K562 (cell line): ENCODE data around the gene VILL. TPM values are rescaled to one million over a fixed set of nuclear protein-coding genes. Genes with fewer than 3 reads are reported as not detected.

Experiments
- ATAC-seq: fragments of 200-7000 bp; cut with Tn5 transposase; 3 replicates; pipeline ENCODE4 v1.9.1; 2020; ENCODE audit warnings: moderate library complexity
- BruUV-seq: library from RNA; stranded (reverse); fragments of 400-500 nt; replicated peaks from 2 replicates; lab custom pipeline; 2021; lab: Mats Ljungman, UMichigan
- CTCF ChIA-PET: fragments of 300-600 bp; formaldehyde crosslinking; extraction: SDS; loops from one replicate; lab custom pipeline; 2021; ENCODE audit warnings: low intra/inter-chr PET ratio; lab: Yijun Ruan, JAX
- POLR2A ChIA-PET: fragments of 300-600, 350-650 bp; sonication (Branson Sonifier 250); formaldehyde crosslinking; extraction: SDS; loops from one replicate; lab custom pipeline; 2021; ENCODE audit warnings: antibody characterized with exemption, inconsistent platforms; lab: Yijun Ruan, JAX
- DNase-seq, 4 experiments: peaks; one replicate each; pipeline versions ENCODE4 v3.0.0 to v3.0.0-alpha.2; 2011 to 2018; ENCODE audit warnings: low spot score in 3 of 4, mixed read lengths in 3 of 4; ENCODE audit errors: extremely low read depth in 1 of 4
- FAIRE-seq: peaks from 2 replicates; lab custom pipeline; 2011; peaks lifted over from hg19 to GRCh38; lab: Jason Lieb, UNC
- H2AFZ ChIP-seq: 2 replicates; pipeline ENCODE4 v1.6.0; 2011; ENCODE audit warnings: low read depth, low read length, control low read depth, inconsistent platforms
- H3K27ac ChIP-seq: fragments of 200-600 bp; 3 replicates; pipeline ENCODE4 v1.8.0; 2011; ENCODE audit warnings: low read depth, mild to moderate bottlenecking, control low read depth, inconsistent platforms, low read length, moderate library complexity, mixed read lengths; ENCODE audit errors: extremely low read depth
- H3K27me3 ChIP-seq, 2 experiments: fragments of 300-600 bp in 1 of 2; 2 replicates in 1 of 2; 3 replicates in 1 of 2; pipeline versions ENCODE4 v1.6.0 to v1.8.0; 2011; ENCODE audit warnings: inconsistent platforms in 2 of 2, low read length in 2 of 2, mild to moderate bottlenecking in 1 of 2, mixed read lengths in 1 of 2, moderate library complexity in 1 of 2; ENCODE audit not compliant: control insufficient read depth in 2 of 2, insufficient read depth in 2 of 2
- H3K36me3 ChIP-seq: fragments of 300-600 bp; 3 replicates; pipeline ENCODE4 v1.8.0; 2011; ENCODE audit warnings: mild to moderate bottlenecking, low read length, inconsistent platforms; ENCODE audit not compliant: control insufficient read depth, insufficient read depth
- H3K4me1 ChIP-seq, 2 experiments: fragments of 200-600 bp in 1 of 2; replicated peaks in 1 of 2; 2 replicates in 1 of 2; 3 replicates in 1 of 2; pipeline versions ENCODE4 v1.5.1 to v1.8.0; 2011; ENCODE audit warnings: inconsistent platforms in 2 of 2, low read length in 2 of 2, mild to moderate bottlenecking in 1 of 2, mixed read lengths in 1 of 2, moderate library complexity in 1 of 2; ENCODE audit not compliant: control insufficient read depth in 2 of 2, insufficient read depth in 2 of 2
- H3K4me2 ChIP-seq: 2 replicates; pipeline ENCODE4 v1.6.1; 2011; ENCODE audit warnings: low read length, control low read depth, inconsistent platforms, mixed read lengths; ENCODE audit not compliant: insufficient read depth
- H3K4me3 ChIP-seq: fragments of 200-600 bp; sonication (generic), shearing (Covaris generic); 2 replicates; pipeline ENCODE4 v1.5.1; 2016; ENCODE audit warnings: control low read depth, inconsistent platforms
- H3K79me2 ChIP-seq: fragments of 200-600 bp; 3 replicates; pipeline ENCODE4 v1.8.0; 2011; ENCODE audit warnings: low read length, inconsistent platforms; ENCODE audit not compliant: control insufficient read depth, insufficient read depth
- H3K9ac ChIP-seq, 2 experiments: 2 replicates each; pipeline versions ENCODE4 v1.6.0 to v1.6.1; 2011; ENCODE audit warnings: low read depth in 2 of 2, low read length in 2 of 2, control low read depth in 1 of 2, inconsistent platforms in 1 of 2, mild to moderate bottlenecking in 1 of 2, mixed read lengths in 1 of 2; ENCODE audit not compliant: insufficient read depth in 1 of 2
- H3K9me1 ChIP-seq: one replicate; pipeline ENCODE4 v1.6.0; 2011; ENCODE audit warnings: inconsistent platforms, mild to moderate bottlenecking, low read length, moderate library complexity; ENCODE audit not compliant: control insufficient read depth, insufficient read depth
- H3K9me3 ChIP-seq: replicated peaks from 2 replicates; pipeline ENCODE4 v1.5.1; 2011; ENCODE audit warnings: low read depth, low read length, inconsistent platforms; ENCODE audit not compliant: control insufficient read depth, insufficient read depth
- H4K20me1 ChIP-seq: replicated peaks from 2 replicates; pipeline ENCODE4 v1.6.1; 2011; ENCODE audit warnings: low read length, inconsistent platforms, mixed read lengths; ENCODE audit not compliant: control insufficient read depth, insufficient read depth
- DDX20 ChIP-seq: fragments of 450-650 bp; IDR thresholded peaks from 2 replicates; pipeline ENCODE4 v1.6.1; 2016; ENCODE audit warnings: missing genetic modification characterization, low read depth, mild to moderate bottlenecking, missing compliant biosample characterization, moderate library complexity
- FOXJ2 ChIP-seq: fragments of 200-800 bp; sonication (Bioruptor generic); IDR thresholded peaks from 2 replicates; pipeline ENCODE4 v1.6.1; 2016; ENCODE audit warnings: missing genetic modification characterization, missing compliant biosample characterization
- HDAC8 ChIP-seq: fragments of 450-650 bp; IDR thresholded peaks from 2 replicates; pipeline ENCODE4 v1.6.1; 2016; ENCODE audit warnings: mild to moderate bottlenecking, missing genetic modification characterization, moderate library complexity, missing compliant biosample characterization
- HMG20B ChIP-seq: fragments of 250-450 bp; sonication (Bioruptor Pico); IDR thresholded peaks from 2 replicates; pipeline ENCODE4 v1.5.0; 2021; ENCODE audit warnings: mild to moderate bottlenecking
- SRSF7 ChIP-seq: fragments of 200-400 bp; formaldehyde crosslinking; optimal IDR thresholded peaks from 2 replicates; pipeline ENCODE3; 2017; ENCODE audit warnings: mild to moderate bottlenecking, low read depth, low read length
- ZNF134 ChIP-seq: fragments of 250-450 bp; sonication (Bioruptor Pico); conservative IDR thresholded peaks from 2 replicates; pipeline ENCODE4 v1.4.0; 2020
- ZNF324 ChIP-seq: fragments of 250-450 bp; sonication (Bioruptor Pico); IDR thresholded peaks from 2 replicates; pipeline ENCODE4 v1.4.0; 2020; ENCODE audit warnings: mild to moderate bottlenecking
- ZNF696 ChIP-seq: fragments of 250-450 bp; sonication (Bioruptor Pico); conservative IDR thresholded peaks from 2 replicates; pipeline ENCODE4 v1.4.0; 2020; ENCODE audit warnings: mild to moderate bottlenecking, moderate library complexity
- ZNF778 ChIP-seq: fragments of 450-650 bp; formaldehyde crosslinking; IDR thresholded peaks from 2 replicates; pipeline ENCODE4 v1.4.0; 2020; ENCODE audit warnings: mild to moderate bottlenecking, moderate library complexity
- WGBS: fragments of 100-300 bp; shearing (Covaris generic); methylation state at CpG from one replicate; pipeline ENCODE4 v1.1.6; 2016; ENCODE audit warnings: low coverage, mixed read lengths; ENCODE audit not compliant: insufficient coverage; ENCODE audit errors: missing lambda C conversion rate; 5-methylcytosine and 5-hydroxymethylcytosine counted together
- in situ Hi-C: fragments of 300-500 bp; cut with MboI; formaldehyde crosslinking; loops from 4 replicates; pipeline ENCODE4 v1.15.0; 2018; ENCODE audit warnings: inconsistent platforms, mixed read lengths
- intact Hi-C: fragments of 100-400 bp; cut with micrococcal nuclease; formaldehyde crosslinking; loops from 2 replicates; pipeline ENCODE4 v1.14.2; 2022
- polyA plus RNA-seq, 8 experiments: library from polyadenylated mRNA; depleted of rRNA in 4 of 8; stranded (reverse) in 5 of 8; unstranded in 3 of 8; fragments of >200 nt; fragmentation: Nextera tagmentation in 2 of 8; fragmentation: Illumina TruSeq in 1 of 8; extraction: Ambion mirVana in 2 of 8; extraction: Trizol in 1 of 8; gene quantifications; 2 replicates each; pipeline versions ENCODE4 v1.2.1 to v1.2.3, GENCODE V29; 2011 to 2014; ENCODE audit warnings: inconsistent platforms in 1 of 8, missing spikeins in 1 of 8
- total RNA-seq, 7 experiments: library from RNA; depleted of rRNA in 6 of 7; stranded (reverse); fragments of >200 nt in 6 of 7; fragmentation: Illumina TruSeq in 2 of 7; extraction: Trizol in 2 of 7; gene quantifications; 2 replicates each; pipeline versions ENCODE4 v1.2.1 to v1.2.3, GENCODE V29; 2011 to 2021; ENCODE audit warnings: low replicate concordance in 1 of 7
- TF ChIP-seq, protein P1 (sequence below): fragments of 450-650 bp; IDR thresholded peaks from 2 replicates; pipeline ENCODE4 v1.6.1; 2017; ENCODE audit warnings: antibody characterized with exemption, mild to moderate bottlenecking

The VILL gene
- total and polyA plus RNA-seq, 9 of the 15 experiments (the other 6 are each of a cell fraction or from before 2014, with no cell fraction given) = 0.11 to 16.0 (median 8.8) TPM

DNA sequence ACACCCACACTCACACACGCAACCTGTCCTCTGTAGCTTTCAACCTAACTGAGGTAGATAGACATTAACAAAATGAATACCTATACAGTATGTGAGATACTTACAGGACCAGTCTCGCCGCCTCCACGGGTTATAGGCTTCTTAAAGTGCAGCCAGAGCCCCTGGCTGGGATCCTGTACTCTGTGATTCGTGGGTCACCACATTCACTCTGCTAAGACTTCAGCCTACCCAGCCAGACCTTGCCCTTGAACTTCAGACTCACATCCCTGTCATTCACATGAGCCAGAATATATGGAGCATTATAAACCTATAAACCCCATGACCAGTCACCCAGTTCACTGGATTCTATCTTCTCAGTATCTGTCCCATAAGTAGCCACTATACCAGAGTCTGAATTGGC is 49.8 kb downstream of the VILL start:
- POLR2A ChIA-PET = no interaction called here
- H3K9me3 ChIP-seq = no peaks in the 10 kb centered on the region
- H3K36me3 ChIP-seq = no peaks in the 10 kb centered on the region
- BruUV-seq = no TSS peak
- H3K4me3 ChIP-seq = no peak overlapping the region
- 23% methylated on average over 5 of the region's 5 CpGs for WGBS
- H3K9ac ChIP-seq = no peak overlapping the region
- H3K27ac ChIP-seq = no peak overlapping the region
- no peaks in the 10 kb centered on the region for H3K9me1 ChIP-seq
- DNase-seq = no peak
- in situ Hi-C loops (no loop called here), intact Hi-C loops (loop anchor here (1.0 kb wide), 2 partner anchors 36 to 66 kb away; no protein-coding TSS in a partner anchor)
- H2AFZ ChIP-seq = no peak overlapping the region
- ATAC-seq = no peak; the same call in 2 of the 3 replicates
- no peak overlapping the region for H3K4me2 ChIP-seq
- FAIRE-seq = no peak
- peaks cover 21 to 49% of the 10 kb centered on the region in 2 experiments; a peak in 4 of 5 replicates for H3K27me3 ChIP-seq
- H4K20me1 ChIP-seq = no peaks in the 10 kb centered on the region
- TF ChIP-seq HMG20B (no peak), ZNF324 (no peak), ZNF778 (CRISPR knock-in tag) (no peak), SRSF7 (no peak)
- CTCF ChIA-PET = no interaction called here
- peaks cover 4 to 9% of the 10 kb centered on the region in 2 experiments; a peak in 4 of 5 replicates for H3K4me1 ChIP-seq
- no peaks in the 10 kb centered on the region for H3K79me2 ChIP-seq

DNA sequence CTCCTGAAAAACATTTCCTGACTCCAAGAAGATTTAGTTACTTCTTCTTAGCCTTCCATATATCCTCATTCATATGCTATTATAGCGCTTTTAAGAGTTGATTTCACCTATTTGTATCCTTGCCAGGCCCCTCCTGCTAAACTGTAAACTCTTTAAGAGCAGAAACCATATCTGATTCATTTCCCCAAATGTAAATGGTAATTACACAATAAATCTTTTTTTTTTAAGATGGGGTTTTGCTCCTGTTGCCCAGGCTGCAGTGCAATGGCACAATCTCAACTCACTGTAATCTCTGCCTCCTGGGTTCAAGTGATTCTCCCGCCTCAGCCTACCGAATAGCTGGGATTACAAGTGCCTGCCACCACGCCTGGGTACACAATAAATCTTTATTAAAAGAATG is 52.9 kb downstream of the VILL start:
- no peak for ATAC-seq
- intact Hi-C loops = no loop called here
- no peaks in the 10 kb centered on the region for H4K20me1 ChIP-seq
- no TSS peak for BruUV-seq
- peaks cover 32 to 42% of the 10 kb centered on the region in 2 experiments; a peak in 4 of 5 replicates for H3K27me3 ChIP-seq
- ChIA-PET CTCF (no interaction called here), POLR2A (no interaction called here)
- H3K4me2 ChIP-seq = no peak overlapping the region
- no peak overlapping the region for H3K9ac ChIP-seq
- no peaks in the 10 kb centered on the region for H3K79me2 ChIP-seq
- H3K9me1 ChIP-seq = no peaks in the 10 kb centered on the region
- H3K36me3 ChIP-seq = no peaks in the 10 kb centered on the region
- WGBS = 2% methylated on average over 4 of the region's 4 CpGs
- no peak overlapping the region for H2AFZ ChIP-seq
- no peak for FAIRE-seq
- DNase-seq = no peak
- H3K4me3 ChIP-seq = no peak overlapping the region
- peaks cover 4 to 9% of the 10 kb centered on the region in 2 experiments; a peak in 4 of 5 replicates for H3K4me1 ChIP-seq
- H3K27ac ChIP-seq = no peak overlapping the region
- in situ Hi-C loops = no loop called here
- H3K9me3 ChIP-seq = no peaks in the 10 kb centered on the region
- TF ChIP-seq FOXJ2 (tag) (no peak), ZNF134 (no peak), ZNF696 (CRISPR knock-in tag) (no peak), HDAC8 (tag) (no peak), DDX20 (tag) (no peak)
- TF ChIP-seq, protein P1, sequence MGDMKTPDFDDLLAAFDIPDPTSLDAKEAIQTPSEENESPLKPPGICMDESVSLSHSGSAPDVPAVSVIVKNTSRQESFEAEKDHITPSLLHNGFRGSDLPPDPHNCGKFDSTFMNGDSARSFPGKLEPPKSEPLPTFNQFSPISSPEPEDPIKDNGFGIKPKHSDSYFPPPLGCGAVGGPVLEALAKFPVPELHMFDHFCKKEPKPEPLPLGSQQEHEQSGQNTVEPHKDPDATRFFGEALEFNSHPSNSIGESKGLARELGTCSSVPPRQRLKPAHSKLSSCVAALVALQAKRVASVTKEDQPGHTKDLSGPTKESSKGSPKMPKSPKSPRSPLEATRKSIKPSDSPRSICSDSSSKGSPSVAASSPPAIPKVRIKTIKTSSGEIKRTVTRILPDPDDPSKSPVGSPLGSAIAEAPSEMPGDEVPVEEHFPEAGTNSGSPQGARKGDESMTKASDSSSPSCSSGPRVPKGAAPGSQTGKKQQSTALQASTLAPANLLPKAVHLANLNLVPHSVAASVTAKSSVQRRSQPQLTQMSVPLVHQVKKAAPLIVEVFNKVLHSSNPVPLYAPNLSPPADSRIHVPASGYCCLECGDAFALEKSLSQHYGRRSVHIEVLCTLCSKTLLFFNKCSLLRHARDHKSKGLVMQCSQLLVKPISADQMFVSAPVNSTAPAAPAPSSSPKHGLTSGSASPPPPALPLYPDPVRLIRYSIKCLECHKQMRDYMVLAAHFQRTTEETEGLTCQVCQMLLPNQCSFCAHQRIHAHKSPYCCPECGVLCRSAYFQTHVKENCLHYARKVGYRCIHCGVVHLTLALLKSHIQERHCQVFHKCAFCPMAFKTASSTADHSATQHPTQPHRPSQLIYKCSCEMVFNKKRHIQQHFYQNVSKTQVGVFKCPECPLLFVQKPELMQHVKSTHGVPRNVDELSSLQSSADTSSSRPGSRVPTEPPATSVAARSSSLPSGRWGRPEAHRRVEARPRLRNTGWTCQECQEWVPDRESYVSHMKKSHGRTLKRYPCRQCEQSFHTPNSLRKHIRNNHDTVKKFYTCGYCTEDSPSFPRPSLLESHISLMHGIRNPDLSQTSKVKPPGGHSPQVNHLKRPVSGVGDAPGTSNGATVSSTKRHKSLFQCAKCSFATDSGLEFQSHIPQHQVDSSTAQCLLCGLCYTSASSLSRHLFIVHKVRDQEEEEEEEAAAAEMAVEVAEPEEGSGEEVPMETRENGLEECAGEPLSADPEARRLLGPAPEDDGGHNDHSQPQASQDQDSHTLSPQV = no peak
